A673 (cell line): ENCODE data around the gene PRM3. TPM values are rescaled to one million over a fixed set of nuclear protein-coding genes. Genes with fewer than 3 reads are reported as not detected.
"Not testable (repeated sequence)": the region's sequence is repeated elsewhere in the genome, so short reads cannot be mapped to it uniquely, and the experiment has no call there.

Experiments
- BruUV-seq: library from RNA; stranded (reverse); fragments of 400-500 nt; replicated peaks from 2 replicates; lab custom pipeline; 2021; lab: Mats Ljungman, UMichigan
- CTCF ChIA-PET: fragments of 300-600 bp; sonication (Branson Sonifier 250); formaldehyde crosslinking; loops from one replicate; lab custom pipeline; 2022; ENCODE audit warnings: antibody characterized with exemption; lab: Charles Lee
- POLR2A ChIA-PET: fragments of 300-600 bp; sonication (Branson Sonifier 250); formaldehyde crosslinking; loops from one replicate; lab custom pipeline; 2022; ENCODE audit warnings: antibody characterized with exemption; ENCODE audit not compliant: low non-redundant PET; lab: Charles Lee
- DNase-seq: peaks from one replicate; pipeline ENCODE4 v3.0.0-alpha.2; 2015; ENCODE audit warnings: low spot score
- H3K27ac ChIP-seq: fragments of 200-600 bp; sonication (generic); 2 replicates; pipeline ENCODE4 v1.5.1; 2016; ENCODE audit warnings: mixed run types, low read depth, mild to moderate bottlenecking, mixed read lengths, antibody characterized with exemption, low read length; ENCODE audit not compliant: poor library complexity, severe bottlenecking
- H3K27me3 ChIP-seq: fragments of 200-600 bp; sonication (generic); replicated peaks from 2 replicates; pipeline ENCODE4 v1.6.1; 2017; ENCODE audit warnings: mixed run types, low read depth, mild to moderate bottlenecking, mixed read lengths, antibody characterized with exemption, low read length; ENCODE audit not compliant: insufficient read depth, poor library complexity
- H3K36me3 ChIP-seq: fragments of 200-600 bp; sonication (generic); 2 replicates; pipeline ENCODE4 v1.6.1; 2016; ENCODE audit warnings: mixed run types, mild to moderate bottlenecking, mixed read lengths, antibody characterized with exemption, low read length; ENCODE audit not compliant: insufficient read depth, poor library complexity, severe bottlenecking
- H3K4me1 ChIP-seq: fragments of 200-600 bp; sonication (generic); 2 replicates; pipeline ENCODE4 v1.6.1; 2017; ENCODE audit warnings: mixed run types, mild to moderate bottlenecking, mixed read lengths, antibody characterized with exemption, low read length; ENCODE audit not compliant: insufficient read depth, poor library complexity, severe bottlenecking
- H3K4me3 ChIP-seq: fragments of 200-600 bp; sonication (generic); 2 replicates; pipeline ENCODE4 v1.5.1; 2016; ENCODE audit warnings: low read depth, mixed run types, mild to moderate bottlenecking, mixed read lengths, low read length; ENCODE audit not compliant: poor library complexity, severe bottlenecking
- H3K9me3 ChIP-seq: fragments of 200-600 bp; sonication (generic); 2 replicates; pipeline ENCODE4 v1.6.1; 2016; ENCODE audit warnings: mixed run types, low read depth, mild to moderate bottlenecking, mixed read lengths, antibody characterized with exemption, low read length; ENCODE audit not compliant: poor library complexity, severe bottlenecking
- CTCF ChIP-seq: fragments of 300-800, 200-600 bp; sonication (generic); conservative IDR thresholded peaks from 2 replicates; pipeline ENCODE4 v1.5.1; 2017; ENCODE audit warnings: low read depth, mild to moderate bottlenecking, antibody characterized with exemption, low read length, moderate library complexity, mixed read lengths
- EZH2 ChIP-seq: fragments of 200-600 bp; sonication (generic); IDR thresholded peaks from 2 replicates; pipeline ENCODE4 v1.6.1; 2017; ENCODE audit warnings: borderline replicate concordance, low read depth, mild to moderate bottlenecking, mixed read lengths, antibody characterized with exemption, low read length; ENCODE audit not compliant: poor library complexity, severe bottlenecking
- intact Hi-C: fragments of 100-400 bp; cut with micrococcal nuclease; formaldehyde crosslinking; loops from one replicate; pipeline ENCODE4 v1.10.0; 2022; ENCODE audit not compliant: unreplicated experiment
- total RNA-seq: library from RNA; stranded (reverse); gene quantifications from 2 replicates; pipeline ENCODE4 v1.2.3, GENCODE V29; 2021

Gene PRM3
- total RNA-seq, 1 experiment from 2014 or later: not detected

GRCh38 chr16:11291091-11291703 is 17.8 kb upstream of the PRM3 start:
- CTCF ChIA-PET: no interaction called here
- no peak for DNase-seq
- BruUV-seq: no TSS peak
- Histone ChIP-seq H3K9me3 (no peaks in the 10 kb centered on the region), H3K36me3 (no peaks in the 10 kb centered on the region), H3K27me3 (no peaks in the 10 kb centered on the region), H3K27ac (no peak overlapping the region), H3K4me3 (no peak overlapping the region), H3K4me1 (no peaks in the 10 kb centered on the region)
- intact Hi-C loops: no loop called here
- POLR2A ChIA-PET: no interaction called here
- no peak for TF ChIP-seq CTCF
- no peak for TF ChIP-seq EZH2

GRCh38 chr16:11290102-11290893 is 16.9 kb upstream of the PRM3 start:
- no peaks in the 10 kb centered on the region for H3K9me3 ChIP-seq

GRCh38 chr16:11289696-11290095 is 16.3 kb upstream of the PRM3 start:
- H3K36me3 ChIP-seq, CTCF ChIA-PET, H3K27ac ChIP-seq, intact Hi-C loops, POLR2A ChIA-PET, H3K27me3 ChIP-seq, H3K4me3 ChIP-seq, H3K4me1 ChIP-seq, BruUV-seq, H3K9me3 ChIP-seq, DNase-seq: not testable (repeated sequence)

More at GRCh38 chr16:11290102-11290893, 16.9 kb upstream of the PRM3 start:
- H3K27ac ChIP-seq: no peak overlapping the region
- ChIA-PET POLR2A (no interaction called here), CTCF (no interaction called here)
- H3K4me3 ChIP-seq: no peak overlapping the region
- no TSS peak for BruUV-seq
- H3K36me3 ChIP-seq: no peaks in the 10 kb centered on the region
- DNase-seq: no peak
- intact Hi-C loops: no loop called here
- no peaks in the 10 kb centered on the region for H3K4me1 ChIP-seq
- TF ChIP-seq EZH2 (no peak), CTCF (no peak)
- H3K27me3 ChIP-seq: no peaks in the 10 kb centered on the region

- no TSS peak for BruUV-seq
- no peak for DNase-seq
- Histone ChIP-seq H3K27me3 (no peaks in the 10 kb centered on the region), H3K4me1 (no peaks in the 10 kb centered on the region), H3K27ac (no peak overlapping the region), H3K36me3 (no peaks in the 10 kb centered on the region), H3K4me3 (no peak overlapping the region), H3K9me3 (no peaks in the 10 kb centered on the region)
- intact Hi-C loops: no loop called here
- POLR2A ChIA-PET: no interaction called here
- CTCF ChIA-PET: no interaction called here
- TF ChIP-seq CTCF: no peak
- no peak for TF ChIP-seq EZH2
Observed at GRCh38 chr16:11289202-11289601, 15.8 kb upstream of the PRM3 start.
